Urothelium cell line (cell line): ENCODE measurements around the gene NR2F1-AS1.

Source experiments
- DNase-seq: peaks from one replicate; pipeline ENCODE4 v3.0.0; 2011; ENCODE audit warnings: low spot score, mixed read lengths
- FAIRE-seq: peaks from 2 replicates; lab custom pipeline; 2011; peaks lifted over from hg19 to GRCh38; lab: Jason Lieb, UNC

The NR2F1-AS1 gene

GRCh38 chr5:93580927-93581445 is at the start of gene NR2F1-AS1:
Gene NR2F1-AS1 (minus strand): TSS chr5:93581219.
- FAIRE-seq (no peak), DNase-seq (no peak)

GRCh38 chr5:93626801-93627200 is 45.8 kb upstream of the NR2F1-AS1 start:
- no peak for FAIRE-seq
- DNase-seq: no peak

GRCh38 chr5:93623153-93623552 is 42.1 kb upstream of the NR2F1-AS1 start:
- DNase-seq: no peak
- no peak for FAIRE-seq

GRCh38 chr5:93622240-93622885 is 41.3 kb upstream of the NR2F1-AS1 start:
- FAIRE-seq (no peak), DNase-seq (no peak)

- DNase-seq: no peak
- no peak for FAIRE-seq
These were observed 40.3 kb upstream of the NR2F1-AS1 start for GRCh38 chr5:93621327-93621798.

GRCh38 chr5:93620487-93621326 is 39.7 kb upstream of the NR2F1-AS1 start:
- FAIRE-seq (no peak), DNase-seq (no peak)

GRCh38 chr5:93616538-93617174 is 35.6 kb upstream of the NR2F1-AS1 start:
- no peak for FAIRE-seq
- DNase-seq: no peak

- FAIRE-seq (no peak), DNase-seq (no peak)
These were observed 31.8 kb upstream of the NR2F1-AS1 start for GRCh38 chr5:93612855-93613243.

- DNase-seq (peak; percentile 39), FAIRE-seq (no peak)
These were observed 31.2 kb upstream of the NR2F1-AS1 start for GRCh38 chr5:93611976-93612854.

- FAIRE-seq: no peak
These were observed 30.4 kb upstream of the NR2F1-AS1 start for GRCh38 chr5:93611273-93611975.

GRCh38 chr5:93610581-93611272 is 29.7 kb upstream of the NR2F1-AS1 start:
- DNase-seq (no peak), FAIRE-seq (no peak)

More at GRCh38 chr5:93611273-93611975, 30.4 kb upstream of the NR2F1-AS1 start:
- DNase-seq: no peak

- no peak for FAIRE-seq
- DNase-seq: no peak
These were observed 28.7 kb upstream of the NR2F1-AS1 start for GRCh38 chr5:93609762-93610161.

- no peak for DNase-seq
- no peak for FAIRE-seq
These were observed 27.8 kb upstream of the NR2F1-AS1 start for GRCh38 chr5:93608855-93609254.

- FAIRE-seq (no peak), DNase-seq (peak; percentile 33)
These were observed 26.6 kb upstream of the NR2F1-AS1 start for GRCh38 chr5:93607367-93608258.

- FAIRE-seq (no peak), DNase-seq (no peak)
These were observed 25.3 kb upstream of the NR2F1-AS1 start for GRCh38 chr5:93606382-93606752.

- FAIRE-seq (no peak), DNase-seq (no peak)
These were observed 23.9 kb upstream of the NR2F1-AS1 start for GRCh38 chr5:93604644-93605515.
